ENCODE data around the gene SARM1. TPM values are rescaled to one million over a fixed set of nuclear protein-coding genes. Genes with fewer than 3 reads are reported as not detected.

Gene SARM1
- total and polyA plus RNA-seq, 8 donors: 11.7 to 19.9 (median 13.2) TPM

GRCh38 chr17:28449859-28450258 is 78.4 kb downstream of the SARM1 start:
- DNase-seq (no peak), ATAC-seq (no peak)
- Histone ChIP-seq H3K27ac (no peak overlapping the region), H3K4me1 (no peaks in the 10 kb centered on the region), H3K4me3 (no peak overlapping the region), H3K27me3 (no peaks in the 10 kb centered on the region), H3K36me3 (no peaks in the 10 kb centered on the region), H3K9me3 (no peaks in the 10 kb centered on the region)
- intact Hi-C loops (cut with DNase I): no loop called here
- TF ChIP-seq CTCF (IDR thresholded peaks at IDR 0.05): no peak

Small RNA genes lying within 50 kb of the gene (microRNA-seq; reads per million reads assigned to microRNA genes)
- 0.82 to 1.0 reads per million in 2 donors for gene MIR4723

Other genes starting within 250 kb of the SARM1 start
- 10 to 100 TPM; 27.0 to 69.3 TPM for gene TMEM97, start 52.5 kb upstream of the SARM1 start, total RNA-seq
- gene TMEM97, start 52.5 kb upstream of the SARM1 start, polyA plus RNA-seq (ENCODE audit: insufficient read length in 6 of 6): 10 to 100 TPM; 39.6 to 53.9 (median 45.0) TPM
- 10 to 100 TPM; 27.6 to 42.2 TPM for gene IFT20, start 36.2 kb upstream of the SARM1 start, total RNA-seq
- 10 to 100 TPM; 51.0 to 60.4 (median 56.8) TPM for gene IFT20, start 36.2 kb upstream of the SARM1 start, polyA plus RNA-seq (ENCODE audit: insufficient read length in 6 of 6)
- 10 to 100 TPM; 57.6 to 80.7 TPM for gene TNFAIP1, start 35.9 kb upstream of the SARM1 start, total RNA-seq
- gene TNFAIP1, start 35.9 kb upstream of the SARM1 start, polyA plus RNA-seq (ENCODE audit: insufficient read length in 6 of 6): 10 to 100 TPM; 34.2 to 41.6 (median 40.2) TPM
- 10 to 100 TPM; 65.6 to 76.8 TPM for gene POLDIP2, start 14.2 kb upstream of the SARM1 start, total RNA-seq
- 10 to 100 TPM; 56.0 to 67.8 (median 62.1) TPM for gene POLDIP2, start 14.2 kb upstream of the SARM1 start, polyA plus RNA-seq (ENCODE audit: insufficient read length in 6 of 6)
- gene SEBOX, start 6.5 kb upstream of the SARM1 start, total RNA-seq: not detected
- not detected for gene SEBOX, start 6.5 kb upstream of the SARM1 start, polyA plus RNA-seq (ENCODE audit: insufficient read length in 6 of 6)
- 1 to 10 TPM in 1 of 2 donors, under 1 TPM in 1; 0.50 to 1.6 TPM for gene VTN, start 1.4 kb upstream of the SARM1 start, total RNA-seq
- 1 to 10 TPM in 2 of 6 donors, under 1 TPM in 4; 0.42 to 2.2 (median 0.94) TPM for gene VTN, start 1.4 kb upstream of the SARM1 start, polyA plus RNA-seq (ENCODE audit: insufficient read length in 6 of 6)
- 10 to 100 TPM; 23.7 to 28.8 TPM for gene SLC46A1, start 34.5 kb downstream of the SARM1 start, total RNA-seq
- gene SLC46A1, start 34.5 kb downstream of the SARM1 start, polyA plus RNA-seq (ENCODE audit: insufficient read length in 6 of 6): 10 to 100 TPM in 3 of 6 donors, 1 to 10 TPM in 3; 7.9 to 12.1 (median 10.5) TPM
- gene SLC13A2, start 102.0 kb downstream of the SARM1 start, total RNA-seq: not detected
- gene SLC13A2, start 102.0 kb downstream of the SARM1 start, polyA plus RNA-seq (ENCODE audit: insufficient read length in 6 of 6): under 1 TPM; 0.13 to 0.60 (median 0.42) TPM
- under 1 TPM; 0.18 to 0.29 TPM for gene FOXN1, start 134.7 kb downstream of the SARM1 start, total RNA-seq
- under 1 TPM; 0.06 to 0.23 (median 0.15) TPM for gene FOXN1, start 134.7 kb downstream of the SARM1 start, polyA plus RNA-seq (ENCODE audit: insufficient read length in 6 of 6)
- 10 to 100 TPM; 25.7 to 28.9 TPM for gene UNC119, start 180.9 kb downstream of the SARM1 start, total RNA-seq
- gene UNC119, start 180.9 kb downstream of the SARM1 start, polyA plus RNA-seq (ENCODE audit: insufficient read length in 6 of 6): 10 to 100 TPM; 29.1 to 36.7 (median 35.9) TPM
- gene PIGS, start 199.8 kb downstream of the SARM1 start, total RNA-seq: 10 to 100 TPM; 59.6 to 63.3 TPM
- gene PIGS, start 199.8 kb downstream of the SARM1 start, polyA plus RNA-seq (ENCODE audit: insufficient read length in 6 of 6): 10 to 100 TPM; 57.9 to 66.6 (median 64.0) TPM
- 10 to 100 TPM; 10.9 to 15.2 TPM for gene ALDOC, start 205.2 kb downstream of the SARM1 start, total RNA-seq
- gene ALDOC, start 205.2 kb downstream of the SARM1 start, polyA plus RNA-seq (ENCODE audit: insufficient read length in 6 of 6): 10 to 100 TPM; 17.7 to 25.5 (median 20.8) TPM
- 10 to 100 TPM in 1 of 2 donors, 1 to 10 TPM in 1; 9.5 to 15.2 TPM for gene SPAG5, start 227.3 kb downstream of the SARM1 start, total RNA-seq
- gene SPAG5, start 227.3 kb downstream of the SARM1 start, polyA plus RNA-seq (ENCODE audit: insufficient read length in 6 of 6): 10 to 100 TPM; 40.4 to 91.5 (median 63.4) TPM
- 10 to 100 TPM in 1 of 2 donors, 1 to 10 TPM in 1; 8.4 to 10.0 TPM for gene RSKR, start 242.5 kb downstream of the SARM1 start, total RNA-seq
- gene RSKR, start 242.5 kb downstream of the SARM1 start, polyA plus RNA-seq (ENCODE audit: insufficient read length in 6 of 6): 10 to 100 TPM; 18.9 to 31.6 (median 26.4) TPM

All from left lung (tissue), 10 donors.